Caco-2 (cell line): ENCODE data around the gene PRDM1. TPM values are rescaled to one million over a fixed set of nuclear protein-coding genes. Genes with fewer than 3 reads are reported as not detected.

Experiments
- BruUV-seq: library from RNA; stranded (reverse); fragments of 400-500 nt; replicated peaks from 2 replicates; lab custom pipeline; 2021; lab: Mats Ljungman, UMichigan
- CTCF ChIA-PET: fragments of 300-600 bp; sonication (Branson Sonifier 250); formaldehyde crosslinking; loops from one replicate; lab custom pipeline; 2022; ENCODE audit warnings: antibody characterized with exemption; lab: Charles Lee
- POLR2A ChIA-PET: fragments of 300-600 bp; sonication (Branson Sonifier 250); formaldehyde crosslinking; loops from one replicate; lab custom pipeline; 2022; ENCODE audit warnings: antibody characterized with exemption; lab: Charles Lee
- DNase-seq, 2 experiments: peaks; one replicate each; pipeline versions ENCODE4 v3.0.0 to v3.0.0-alpha.2; 2020 to 2022
- H3K27me3 ChIP-seq: replicated peaks from 2 replicates; pipeline ENCODE4 v1.6.0; 2011; ENCODE audit warnings: low read length; ENCODE audit not compliant: control insufficient read depth, insufficient read depth
- H3K36me3 ChIP-seq: 2 replicates; pipeline ENCODE4 v1.5.1; 2011; ENCODE audit warnings: low read length; ENCODE audit not compliant: control insufficient read depth, insufficient read depth
- H3K4me1 ChIP-seq: fragments of 250-450 bp; sonication (Bioruptor Pico); 2 replicates; pipeline ENCODE4 v1.5.1; 2020; ENCODE audit warnings: mild to moderate bottlenecking
- H3K4me3 ChIP-seq: 2 replicates; pipeline ENCODE4 v1.5.1; 2011; ENCODE audit warnings: low read depth, mild to moderate bottlenecking, control low read depth, low read length
- H3K9me3 ChIP-seq: fragments of 250-450 bp; sonication (Bioruptor Pico); 2 replicates; pipeline ENCODE4 v1.5.1; 2020; ENCODE audit warnings: mild to moderate bottlenecking, moderate library complexity
- H3K27ac Mint-ChIP-seq: one replicate; pipeline ENCODE4 v1.8.0; 2022; ENCODE audit warnings: mixed read lengths; ENCODE audit not compliant: unreplicated experiment
- H3K27me3 Mint-ChIP-seq: one replicate; pipeline ENCODE4 v1.8.0; 2022; ENCODE audit warnings: mixed read lengths; ENCODE audit not compliant: insufficient read depth, unreplicated experiment
- H3K36me3 Mint-ChIP-seq: one replicate; pipeline ENCODE4 v1.8.0; 2022; ENCODE audit warnings: mild to moderate bottlenecking, mixed read lengths; ENCODE audit not compliant: insufficient read depth, unreplicated experiment
- H3K4me1 Mint-ChIP-seq: one replicate; pipeline ENCODE4 v1.8.0; 2022; ENCODE audit warnings: low read depth, mixed read lengths; ENCODE audit not compliant: unreplicated experiment
- H3K4me3 Mint-ChIP-seq: one replicate; pipeline ENCODE4 v1.8.0; 2022; ENCODE audit warnings: mild to moderate bottlenecking, moderate library complexity, mixed read lengths; ENCODE audit not compliant: unreplicated experiment
- H3K9me3 Mint-ChIP-seq: one replicate; pipeline ENCODE4 v1.8.0; 2022; ENCODE audit warnings: mixed read lengths; ENCODE audit not compliant: unreplicated experiment
- intact Hi-C: fragments of 100-400 bp; cut with micrococcal nuclease; formaldehyde crosslinking; loops from one replicate; pipeline ENCODE4 v1.10.0; 2022; ENCODE audit not compliant: unreplicated experiment
- total RNA-seq: library from RNA; stranded (reverse); gene quantifications from 2 replicates; pipeline ENCODE4 v1.2.3, GENCODE V29; 2022
- TF ChIP-seq, protein P1 (sequence below), 2 experiments: fragments of 200-600 bp in 1 of 2; IDR thresholded peaks; 1 replicate in 1 of 2; 2 replicates in 1 of 2; pipeline versions ENCODE4 v1.5.1 to v1.8.0; 2011 to 2022; ENCODE audit warnings: antibody characterized with exemption in 1 of 2, control low read depth in 1 of 2, inconsistent platforms in 1 of 2, low read depth in 1 of 2, low read length in 1 of 2, mild to moderate bottlenecking in 1 of 2, moderate library complexity in 1 of 2; ENCODE audit not compliant: insufficient read depth in 1 of 2, severe bottlenecking in 1 of 2, unreplicated experiment in 1 of 2

Gene PRDM1
- total RNA-seq, 1 experiment from 2014 or later = 10.4 TPM

DNA sequence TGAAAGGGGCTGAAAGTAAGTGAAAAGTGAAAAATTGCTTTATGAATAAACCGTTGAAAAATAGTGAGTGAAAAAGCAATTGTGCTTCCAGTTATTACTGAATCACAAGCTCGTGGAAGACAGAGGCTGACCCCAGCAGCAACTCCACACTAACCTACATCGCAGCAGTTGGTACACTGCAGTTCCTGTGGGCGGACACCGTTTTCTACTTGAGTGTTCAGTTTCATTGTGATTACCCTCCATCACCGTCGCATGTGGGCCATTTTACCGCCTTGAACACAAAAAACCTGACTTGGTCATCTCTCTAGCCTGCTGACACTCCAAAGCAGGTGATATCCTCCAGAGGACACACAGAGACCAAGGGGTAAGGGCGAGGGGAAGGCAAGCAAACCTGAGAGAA is 28.4 kb downstream of the PRDM1 start:
- H3K36me3 ChIP-seq = no peaks in the 10 kb centered on the region
- Mint-ChIP-seq H3K4me1 (no peaks in the 10 kb centered on the region), H3K27me3 (no peaks in the 10 kb centered on the region), H3K9me3 (no peaks in the 10 kb centered on the region), H3K36me3 (peaks cover 5% of the 10 kb centered on the region), H3K4me3 (no peak overlapping the region), H3K27ac (no peak overlapping the region)
- TF ChIP-seq, protein P1, sequence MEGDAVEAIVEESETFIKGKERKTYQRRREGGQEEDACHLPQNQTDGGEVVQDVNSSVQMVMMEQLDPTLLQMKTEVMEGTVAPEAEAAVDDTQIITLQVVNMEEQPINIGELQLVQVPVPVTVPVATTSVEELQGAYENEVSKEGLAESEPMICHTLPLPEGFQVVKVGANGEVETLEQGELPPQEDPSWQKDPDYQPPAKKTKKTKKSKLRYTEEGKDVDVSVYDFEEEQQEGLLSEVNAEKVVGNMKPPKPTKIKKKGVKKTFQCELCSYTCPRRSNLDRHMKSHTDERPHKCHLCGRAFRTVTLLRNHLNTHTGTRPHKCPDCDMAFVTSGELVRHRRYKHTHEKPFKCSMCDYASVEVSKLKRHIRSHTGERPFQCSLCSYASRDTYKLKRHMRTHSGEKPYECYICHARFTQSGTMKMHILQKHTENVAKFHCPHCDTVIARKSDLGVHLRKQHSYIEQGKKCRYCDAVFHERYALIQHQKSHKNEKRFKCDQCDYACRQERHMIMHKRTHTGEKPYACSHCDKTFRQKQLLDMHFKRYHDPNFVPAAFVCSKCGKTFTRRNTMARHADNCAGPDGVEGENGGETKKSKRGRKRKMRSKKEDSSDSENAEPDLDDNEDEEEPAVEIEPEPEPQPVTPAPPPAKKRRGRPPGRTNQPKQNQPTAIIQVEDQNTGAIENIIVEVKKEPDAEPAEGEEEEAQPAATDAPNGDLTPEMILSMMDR (IDR thresholded peaks at IDR 0.05; ENCODE audit: insufficient read depth in 1 of 2, low read depth in 1 of 2, low read length in 1 of 2, severe bottlenecking in 1 of 2, unreplicated experiment in 1 of 2) = no peak
- DNase-seq = no peak
- H3K4me1 ChIP-seq = peaks cover 11% of the 10 kb centered on the region
- ChIA-PET POLR2A (interaction anchor here (0.6 kb wide), 1 partner anchor 727 kb away, joined by 7 read pairs; no protein-coding TSS in a partner anchor), CTCF (no interaction called here)
- H3K27me3 ChIP-seq = no peaks in the 10 kb centered on the region
- intact Hi-C loops = loop anchor here (1.0 kb wide), 1 partner anchor 42 kb away; no protein-coding TSS in a partner anchor
- no peak overlapping the region for H3K4me3 ChIP-seq
- no TSS peak for BruUV-seq
- no peaks in the 10 kb centered on the region for H3K9me3 ChIP-seq

DNA sequence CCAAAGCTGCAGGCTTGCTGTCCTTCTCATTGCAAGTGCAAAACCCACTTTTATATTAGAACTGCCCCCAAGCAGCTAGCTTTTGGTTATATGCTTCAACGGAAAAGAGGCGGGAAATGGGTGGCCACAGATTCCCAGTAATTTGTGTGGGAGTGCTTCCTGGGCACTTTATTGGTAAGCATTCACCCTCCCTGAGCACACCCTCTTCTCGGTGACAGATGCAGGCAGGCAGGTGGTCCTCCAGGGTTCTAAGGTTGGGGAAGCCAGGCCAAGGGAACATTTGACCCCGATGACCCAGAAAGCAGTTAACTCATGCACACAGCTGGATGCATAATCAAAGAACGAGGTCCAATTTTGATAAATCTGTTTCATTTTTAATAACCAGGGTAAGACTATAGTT is 29.1 kb downstream of the PRDM1 start:
- no peaks in the 10 kb centered on the region for H3K9me3 ChIP-seq
- TF ChIP-seq, protein P1 (IDR thresholded peaks at IDR 0.05; ENCODE audit: insufficient read depth in 1 of 2, low read depth in 1 of 2, low read length in 1 of 2, severe bottlenecking in 1 of 2, unreplicated experiment in 1 of 2) = no peak
- Mint-ChIP-seq H3K9me3 (no peaks in the 10 kb centered on the region), H3K27me3 (no peaks in the 10 kb centered on the region), H3K36me3 (peaks cover 6% of the 10 kb centered on the region), H3K4me1 (no peaks in the 10 kb centered on the region), H3K4me3 (no peak overlapping the region), H3K27ac (no peak overlapping the region)
- H3K36me3 ChIP-seq = no peaks in the 10 kb centered on the region
- no peak for DNase-seq
- no peaks in the 10 kb centered on the region for H3K27me3 ChIP-seq
- ChIA-PET CTCF (no interaction called here), POLR2A (no interaction called here)
- no TSS peak for BruUV-seq
- H3K4me1 ChIP-seq = peaks cover 17% of the 10 kb centered on the region
- intact Hi-C loops = no loop called here
- no peak overlapping the region for H3K4me3 ChIP-seq

DNA sequence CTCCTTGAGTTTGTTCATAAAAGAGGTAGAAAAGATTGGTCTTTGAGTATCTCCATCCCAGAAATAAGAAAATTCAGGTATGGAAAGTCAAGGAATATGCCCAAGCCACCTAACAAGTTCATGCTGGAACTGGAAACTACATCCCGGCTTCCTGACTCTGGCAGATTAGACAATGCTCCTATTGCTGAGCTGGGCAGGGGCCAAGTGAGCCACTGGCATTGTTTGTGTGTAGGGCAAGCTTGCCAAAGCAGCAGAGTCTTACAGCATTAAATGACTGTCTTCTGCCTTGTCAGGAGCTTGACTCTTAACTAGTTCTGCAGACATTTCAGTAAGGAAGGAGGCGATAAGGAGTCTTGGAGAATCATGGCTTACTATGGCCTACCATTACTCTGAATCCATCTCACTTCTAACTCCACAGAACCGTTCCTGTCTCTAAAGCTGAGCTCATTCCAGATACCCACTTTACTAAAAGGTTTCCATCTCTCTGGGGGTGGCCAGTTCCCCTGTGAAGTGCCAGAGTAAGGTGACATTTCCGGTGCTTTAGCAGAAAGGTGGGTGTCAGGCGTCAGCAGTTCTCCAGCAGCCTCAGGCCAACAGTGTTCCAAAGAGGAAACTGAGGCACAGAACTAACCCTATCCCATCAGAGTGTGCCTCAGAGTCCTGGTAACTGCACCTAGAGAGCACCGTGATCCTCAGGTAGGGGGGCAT is 30.1 kb downstream of the PRDM1 start:
- no TSS peak for BruUV-seq
- no peaks in the 10 kb centered on the region for H3K27me3 Mint-ChIP-seq
- H3K9me3 Mint-ChIP-seq = no peaks in the 10 kb centered on the region
- Histone ChIP-seq H3K4me1 (peaks cover 23% of the 10 kb centered on the region), H3K9me3 (no peaks in the 10 kb centered on the region), H3K36me3 (no peaks in the 10 kb centered on the region), H3K4me3 (no peak overlapping the region), H3K27me3 (no peaks in the 10 kb centered on the region)
- H3K4me3 Mint-ChIP-seq = no peak overlapping the region
- intact Hi-C loops = no loop called here
- POLR2A ChIA-PET = no interaction called here
- H3K36me3 Mint-ChIP-seq = peaks cover 6% of the 10 kb centered on the region
- no peak overlapping the region for H3K27ac Mint-ChIP-seq
- CTCF ChIA-PET = no interaction called here
- peaks cover 6% of the 10 kb centered on the region for H3K4me1 Mint-ChIP-seq
- DNase-seq = no peak
- TF ChIP-seq, protein P1 (IDR thresholded peaks at IDR 0.05; ENCODE audit: insufficient read depth in 1 of 2, low read depth in 1 of 2, low read length in 1 of 2, severe bottlenecking in 1 of 2, unreplicated experiment in 1 of 2) = no peak
